GM18505 (cell line): ENCODE data around the gene EMD.

Source experiments
- ATAC-seq: cut with Tn5 transposase; IDR thresholded peaks from one replicate; pipeline ENCODE4 v1.9.1; 2021; ENCODE audit not compliant: unreplicated experiment
- POLR2A ChIP-seq: IDR thresholded peaks from 4 replicates; pipeline ENCODE4 v1.6.1; 2011; ENCODE audit warnings: borderline replicate concordance; ENCODE audit not compliant: insufficient read depth, insufficient read length; ENCODE audit errors: extremely low read depth

EMD gene

DNA sequence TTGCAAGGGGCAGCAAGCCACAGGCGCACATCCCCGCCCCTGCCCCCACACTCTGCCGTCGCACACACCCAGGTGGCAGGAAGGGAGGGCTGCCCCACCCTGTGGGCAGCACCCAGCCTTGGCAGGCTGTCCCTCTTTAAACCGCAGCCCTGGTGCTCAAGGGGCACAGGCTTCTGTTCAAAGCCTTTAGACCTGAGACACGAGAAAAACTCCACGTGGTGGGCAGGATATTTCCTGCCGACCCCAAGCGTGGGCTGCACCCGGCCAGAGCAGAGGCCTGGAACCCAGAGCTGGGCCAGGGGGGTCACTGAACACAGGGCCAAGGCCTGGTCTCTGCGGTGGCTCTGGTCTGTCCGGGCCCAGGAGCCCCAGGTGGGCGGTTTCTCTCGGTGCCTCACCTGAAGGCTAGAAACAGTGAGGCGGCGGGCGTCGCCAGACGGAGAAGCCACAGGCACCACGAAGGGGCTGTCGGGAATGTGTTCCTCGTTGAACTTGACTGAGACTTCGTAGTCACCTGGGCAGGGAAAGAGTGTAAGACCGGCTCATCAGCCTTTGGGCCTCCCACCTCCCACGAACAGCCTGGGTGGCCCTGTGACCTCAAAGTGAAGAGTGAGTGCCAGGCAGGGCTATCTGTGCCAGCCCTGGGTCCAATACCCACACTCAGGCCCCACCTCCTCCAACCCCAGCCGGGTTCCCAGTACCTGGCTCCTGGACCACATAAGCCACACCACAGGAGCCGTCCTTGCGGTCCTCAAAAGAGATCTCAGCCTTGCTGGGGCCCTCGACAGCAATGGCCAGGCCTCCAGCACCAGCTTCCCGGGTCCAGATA is 27.7 kb upstream of the EMD start:
- ATAC-seq = no peak
- TF ChIP-seq POLR2A = peak; percentile 19

DNA sequence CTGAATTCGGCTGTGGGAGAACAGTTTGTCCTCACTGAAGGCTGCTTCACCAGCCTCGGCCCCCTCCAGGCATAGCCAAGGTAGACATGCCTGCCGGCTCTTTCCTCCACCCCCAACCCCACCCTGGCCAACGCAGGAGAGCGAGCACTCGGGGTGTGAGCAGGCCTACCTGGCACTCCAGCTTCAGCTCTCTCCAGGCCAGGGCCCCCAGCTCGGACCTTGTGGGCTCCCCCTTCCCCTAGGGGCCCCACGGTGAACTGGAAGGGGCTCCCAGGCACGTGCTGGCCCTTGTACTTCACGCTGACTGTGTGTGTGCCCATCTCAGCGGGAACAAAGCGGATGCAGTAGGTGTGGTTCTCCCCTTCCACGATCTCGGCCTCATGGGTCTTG is 27.1 kb upstream of the EMD start:
- TF ChIP-seq POLR2A = no peak
- no peak for ATAC-seq

DNA sequence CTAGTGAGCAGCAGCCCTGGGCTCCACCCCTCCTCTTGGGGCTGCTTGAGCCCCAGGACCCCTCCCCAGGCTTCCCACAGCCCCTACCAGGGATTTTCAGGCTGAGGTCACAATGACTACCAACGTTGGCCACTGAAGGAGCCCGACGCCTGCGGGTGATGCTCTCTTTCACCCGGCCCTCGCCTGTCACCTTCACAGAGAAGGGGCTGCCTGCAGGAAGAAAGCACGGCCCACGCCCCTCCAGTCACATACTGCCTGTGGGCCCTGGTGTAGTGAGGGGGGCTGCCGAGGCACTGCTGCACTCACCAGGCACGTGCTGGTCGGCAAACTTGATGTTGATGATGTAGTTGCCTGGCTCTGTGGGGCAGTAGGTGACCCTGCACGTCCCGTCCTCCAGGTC is 26.6 kb upstream of the EMD start:
- ATAC-seq = no peak
- no peak for TF ChIP-seq POLR2A

DNA sequence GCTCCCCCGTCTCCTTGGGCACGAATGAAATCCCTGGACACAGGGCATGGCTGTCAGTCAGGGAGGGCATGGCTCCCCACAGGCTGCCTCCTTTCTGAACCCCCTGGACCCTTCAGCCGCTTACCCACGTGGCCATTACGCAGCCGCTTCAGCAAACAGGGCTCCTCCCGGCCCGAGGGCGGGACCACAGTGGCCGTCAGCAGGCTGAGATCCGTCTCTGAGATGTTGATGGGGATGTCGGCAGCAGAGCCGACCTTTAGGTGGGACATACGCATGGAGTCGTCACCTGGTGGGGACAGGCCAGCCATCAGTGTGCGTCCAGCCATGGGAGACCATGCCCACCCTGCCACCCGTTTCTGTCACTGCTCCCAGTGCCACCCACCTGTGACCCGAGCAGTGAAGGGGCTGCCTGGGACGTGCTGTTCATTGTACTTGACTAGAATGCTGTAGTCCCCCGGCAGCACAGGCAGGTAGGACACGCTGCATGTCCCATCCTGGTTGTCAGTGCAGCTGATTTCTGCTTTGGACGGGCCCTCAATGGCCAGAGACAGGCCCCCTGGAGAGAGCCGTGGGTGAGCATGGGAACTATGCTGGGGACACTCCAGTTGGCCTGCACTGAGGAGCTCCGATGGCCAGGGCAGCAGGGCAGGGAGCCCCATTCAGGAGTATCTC is 25.8 kb upstream of the EMD start:
- no peak for ATAC-seq
- no peak for TF ChIP-seq POLR2A

DNA sequence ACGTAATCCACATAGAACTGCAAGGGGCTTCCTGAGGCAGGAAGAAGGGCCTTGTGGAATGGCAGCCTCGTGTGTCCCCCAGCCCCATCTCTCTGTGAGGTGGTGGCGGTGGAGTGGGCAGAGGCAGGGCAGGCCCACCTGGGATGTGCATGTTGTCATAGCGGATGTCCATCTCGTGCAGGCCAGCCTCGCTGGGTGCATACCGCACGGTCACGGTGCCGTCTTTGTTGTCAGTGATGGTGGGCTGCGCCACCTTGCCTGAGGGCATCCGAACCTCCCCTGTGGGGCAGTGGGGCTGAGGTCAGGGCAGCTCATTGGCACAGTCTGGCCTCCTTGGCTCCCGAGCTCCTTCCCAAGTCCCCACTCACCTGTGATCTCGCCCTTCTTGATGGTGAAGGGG is 25.1 kb upstream of the EMD start:
- no peak for TF ChIP-seq POLR2A
- no peak for ATAC-seq

DNA sequence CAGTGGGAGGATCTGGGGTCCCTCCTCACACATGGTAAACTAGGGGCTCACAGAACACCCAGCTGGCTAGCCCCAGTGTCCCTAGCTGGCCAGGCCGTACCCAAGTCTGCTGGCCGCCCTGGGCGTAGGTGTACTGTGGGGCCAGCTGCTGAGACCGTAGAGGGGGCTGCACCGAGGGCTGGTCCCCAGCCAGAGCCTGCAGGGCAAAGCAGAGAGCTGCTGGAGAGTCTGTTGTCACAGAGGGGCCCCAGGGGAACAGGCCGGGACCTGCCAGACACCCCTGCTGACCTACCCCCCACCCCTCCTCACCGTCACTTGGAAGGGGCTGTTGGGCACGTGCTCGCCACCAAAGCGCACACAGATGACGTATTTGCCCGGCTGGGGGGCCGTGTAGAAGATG is 24.6 kb upstream of the EMD start:
- ATAC-seq = no peak

DNA sequence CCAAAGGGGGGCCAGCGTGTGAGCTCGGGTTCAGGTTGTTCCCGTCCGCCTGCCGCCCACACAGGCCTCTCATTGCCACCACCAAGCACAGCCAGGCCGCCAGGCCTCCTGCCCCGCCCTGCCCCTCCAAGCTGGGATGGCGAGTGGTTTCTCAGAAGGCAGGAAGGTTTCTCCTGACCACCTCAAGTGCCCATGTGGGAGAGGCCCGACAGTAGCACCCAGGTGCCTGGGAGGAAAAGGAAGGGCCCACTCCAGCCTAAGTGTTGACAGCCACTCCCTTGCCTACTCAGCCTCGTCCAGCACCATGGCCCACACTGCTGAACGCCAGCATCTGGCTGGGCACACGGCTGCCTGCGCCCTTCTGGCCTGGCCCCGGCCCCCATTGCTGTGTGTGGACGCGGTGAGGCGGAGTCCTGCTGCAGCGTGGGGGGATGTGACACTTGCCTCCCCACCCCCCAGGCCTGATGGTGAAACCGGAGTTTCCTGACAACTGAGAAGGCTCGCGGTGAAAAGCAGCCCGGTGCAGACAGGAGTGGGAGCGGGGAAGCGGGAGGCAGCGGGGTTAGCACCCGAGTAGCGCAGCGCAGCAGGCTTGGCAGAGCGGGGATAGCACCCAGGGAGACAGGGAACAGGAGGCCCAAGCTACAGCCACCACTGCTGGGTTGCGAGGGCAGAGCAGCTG is 23.9 kb upstream of the EMD start:
- TF ChIP-seq POLR2A = no peak
- no peak for ATAC-seq

More for the DNA sequence above, 24.6 kb upstream of the EMD start:
- no peak for TF ChIP-seq POLR2A

DNA sequence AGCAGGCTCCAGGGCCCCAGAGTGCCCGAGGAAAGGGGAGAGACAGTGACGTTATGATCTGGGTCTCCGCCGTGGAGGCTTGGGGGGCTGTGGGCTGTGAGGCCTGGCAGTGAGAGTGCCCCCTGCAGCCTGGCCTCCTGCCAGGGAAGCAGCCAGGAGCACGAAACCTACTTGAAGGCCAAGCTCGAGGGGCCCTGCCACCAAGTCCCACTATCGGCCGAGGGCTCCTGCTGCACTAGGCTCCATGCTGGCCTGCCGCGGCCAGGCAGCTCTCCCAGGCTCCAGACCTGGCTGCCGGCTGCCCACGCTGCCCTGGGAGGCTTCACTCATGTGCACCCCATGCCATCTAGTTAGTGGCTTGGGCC is 23.3 kb upstream of the EMD start:
- TF ChIP-seq POLR2A = no peak
- ATAC-seq = no peak

DNA sequence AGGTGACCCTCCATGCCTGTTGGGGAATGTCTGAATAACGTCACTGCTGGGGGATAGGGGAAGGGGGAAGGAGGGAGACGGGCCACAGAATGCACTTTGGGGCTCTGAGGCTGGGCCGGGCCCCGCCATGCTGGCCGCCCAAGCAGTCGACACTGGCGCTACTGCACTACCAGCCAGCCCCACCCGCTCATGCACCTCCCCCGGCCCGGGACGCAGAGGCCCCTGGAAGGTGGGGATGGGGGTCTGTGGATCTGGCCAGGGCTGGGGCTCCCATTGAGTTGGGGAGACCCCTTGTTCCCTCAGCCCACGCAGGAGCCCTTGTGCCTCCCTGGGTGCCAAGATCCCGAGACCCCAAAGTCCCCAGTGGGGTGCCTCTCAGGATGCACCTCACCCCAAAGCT is 22.5 kb upstream of the EMD start:
- TF ChIP-seq POLR2A = no peak
- ATAC-seq = no peak

DNA sequence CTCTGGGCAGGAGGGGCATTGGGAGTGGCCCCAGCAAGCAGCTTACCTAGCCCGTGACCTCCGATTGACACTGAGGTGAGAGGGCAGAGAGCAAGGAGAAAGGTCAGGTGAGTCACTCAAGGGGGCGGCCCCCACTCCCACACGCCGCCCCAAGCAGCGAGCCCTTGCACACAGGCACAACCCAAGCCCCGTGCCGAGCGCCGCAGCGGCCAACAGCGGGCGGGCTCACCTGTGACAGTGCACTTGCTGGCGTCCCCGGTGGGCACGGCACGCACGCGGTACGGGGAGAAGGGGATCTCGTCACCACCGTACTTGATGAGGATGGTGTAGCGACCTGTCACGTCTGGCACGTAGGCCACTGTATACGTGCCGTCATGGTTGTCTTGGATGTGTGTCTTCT is 21.9 kb upstream of the EMD start:
- TF ChIP-seq POLR2A = no peak
- ATAC-seq = no peak

DNA sequence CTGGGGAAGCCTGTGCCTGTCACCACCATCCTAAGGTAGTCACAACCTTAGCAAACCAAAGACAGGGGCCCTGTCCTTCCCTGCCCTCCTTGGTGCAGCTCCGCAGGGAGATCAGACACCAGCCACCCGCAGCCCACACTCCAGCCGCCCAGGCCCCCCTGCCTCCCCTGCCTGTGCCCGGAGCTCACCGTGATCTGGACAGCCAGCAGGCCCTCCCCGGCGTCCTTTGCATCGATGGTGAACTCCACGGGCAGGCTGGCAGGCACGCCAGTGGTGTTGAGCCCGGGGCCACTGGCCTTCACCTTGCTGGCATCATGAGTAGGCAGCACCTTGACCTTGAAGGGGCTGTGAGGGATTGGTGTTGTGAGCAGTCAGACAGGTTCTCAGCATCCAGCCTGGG is 21.1 kb upstream of the EMD start:
- no peak for ATAC-seq
- TF ChIP-seq POLR2A = no peak

DNA sequence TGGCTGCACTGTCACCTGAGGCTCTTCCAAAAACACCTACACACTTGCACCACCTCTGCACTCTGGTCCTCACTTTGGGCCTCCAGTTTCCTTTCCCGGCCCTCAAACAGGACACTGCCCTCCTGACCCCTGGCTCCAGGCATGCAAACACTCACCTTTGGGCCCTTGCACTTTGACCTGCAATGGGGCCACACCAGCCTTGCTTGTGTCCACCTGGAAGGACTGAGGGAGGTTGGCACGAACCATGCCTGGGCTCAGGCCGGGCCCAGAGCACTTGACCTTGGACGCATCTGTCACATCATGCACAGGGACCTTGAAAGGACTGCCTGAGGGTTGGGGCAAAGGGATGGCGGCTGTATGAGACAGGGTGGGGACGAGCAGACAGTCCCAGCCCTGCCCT is 20.3 kb upstream of the EMD start:
- no peak for ATAC-seq
- TF ChIP-seq POLR2A = no peak

DNA sequence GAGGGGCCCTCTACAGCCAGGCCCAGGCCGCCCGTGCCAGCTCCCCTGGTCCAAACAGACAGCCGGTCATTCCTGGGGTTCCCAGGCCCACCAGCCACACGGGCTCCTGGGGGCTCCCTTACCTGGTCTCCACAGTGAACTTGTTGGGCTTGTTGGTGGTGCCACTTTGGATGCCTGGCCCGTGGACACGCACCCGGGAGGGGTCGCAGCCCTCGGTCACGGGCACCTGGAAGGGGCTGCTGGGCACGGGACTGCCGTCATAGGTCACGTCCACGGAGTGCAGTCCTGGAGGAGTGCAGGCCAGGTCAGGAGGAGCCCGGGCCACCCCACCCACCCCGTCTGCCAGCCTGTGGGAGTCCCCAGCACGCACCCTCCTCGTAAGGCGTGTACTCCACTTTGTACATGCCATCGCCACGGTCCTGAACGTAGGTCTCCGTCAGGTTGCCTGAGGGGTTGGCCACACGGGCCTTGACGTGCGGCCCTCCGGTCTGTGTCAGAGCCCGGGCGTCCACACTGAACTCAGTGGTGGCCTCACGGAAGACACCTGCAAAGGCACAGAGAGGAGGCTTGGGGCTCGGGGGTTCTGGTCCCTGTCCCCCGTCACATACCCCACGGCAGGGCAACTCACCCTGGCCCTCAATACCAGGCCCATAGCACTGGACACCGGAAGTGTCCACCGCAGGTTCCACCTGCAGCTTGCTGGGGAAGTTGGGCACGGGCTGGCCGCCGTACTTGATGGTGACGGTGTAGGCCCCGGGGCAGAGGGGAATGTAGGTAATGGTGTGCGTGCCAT is 19.5 kb upstream of the EMD start:
- no peak for ATAC-seq
- no peak for TF ChIP-seq POLR2A
